ENCODE measurements around the gene VIPR2. TPM values are rescaled to one million over a fixed set of nuclear protein-coding genes. Genes with fewer than 3 reads are reported as not detected.
A peak's percentile ranks its signal among the peaks of the same experiment; 100 is the strongest.

Gene VIPR2
- total RNA-seq, 2 donors from 2014 or later, result 10.9 to 18.2 TPM

GRCh38 chr7:159031135-159031701, 113.4 kb downstream of the VIPR2 start:
- peak in 3 of 4 donors; percentile 28 to 40 (median 29) for DNase-seq
- 56 to 64% methylated on average over 31 of the region's 31 CpGs for WGBS, 2 donors
- peaks cover 0 to 4% of the 10 kb centered on the region in 2 donors for H3K36me3 ChIP-seq (replicated peaks in 1 of 2; ENCODE audit: insufficient read depth in 1 of 2, low read depth in 2 of 2)
- H3K4me3 ChIP-seq, result peak overlapping the region in 1 of 2 donors; percentile 21
- intact Hi-C loops (cut with DNase I), result no loop called here
- no peaks in the 10 kb centered on the region for H3K27me3 ChIP-seq
- peak; percentile 19 for ATAC-seq
- H3K9me3 ChIP-seq, result no peaks in the 10 kb centered on the region
- peaks cover 9% of the 10 kb centered on the region for H3K4me1 ChIP-seq
- TF ChIP-seq POLR2A (IDR thresholded peaks at IDR 0.05), result no peak
- TF ChIP-seq CTCF (IDR thresholded peaks at IDR 0.05), result no peak
- peak overlapping the region; percentile 12 to 72 (median 56) for H3K27ac ChIP-seq

GRCh38 chr7:159030490-159031134, 114.1 kb downstream of the VIPR2 start:
- Histone ChIP-seq H3K4me3 (peak overlapping the region in 1 of 2 donors; percentile 21), H3K27me3 (no peaks in the 10 kb centered on the region), H3K9me3 (no peaks in the 10 kb centered on the region), H3K27ac (peak overlapping the region; percentile 12 to 72 (median 56)), H3K4me1 (peaks cover 9% of the 10 kb centered on the region), H3K36me3 (replicated peaks in 1 of 2; ENCODE audit: insufficient read depth in 1 of 2, low read depth in 2 of 2) (peaks cover 0 to 4% of the 10 kb centered on the region in 2 donors)
- intact Hi-C loops (cut with DNase I), result no loop called here
- DNase-seq (peak; percentile 59 to 69 (median 66)), ATAC-seq (peak; percentile 68)
- 18 to 22% methylated on average over 22 to 59 of the region's 59 CpGs for WGBS, 2 donors
- TF ChIP-seq CTCF (IDR thresholded peaks at IDR 0.05) (peak in 6 of 7 experiments; percentile 17 to 51 (median 30)), POLR2A (IDR thresholded peaks at IDR 0.05) (peak; percentile 19 to 53 (median 39))

GRCh38 chr7:159028508-159029401, 115.9 kb downstream of the VIPR2 start:
- no peak for TF ChIP-seq POLR2A (IDR thresholded peaks at IDR 0.05)
- TF ChIP-seq CTCF (IDR thresholded peaks at IDR 0.05), result no peak
- ATAC-seq, result no peak
- no peaks in the 10 kb centered on the region for H3K36me3 ChIP-seq (replicated peaks in 1 of 2; ENCODE audit: insufficient read depth in 1 of 2, low read depth in 2 of 2)
- no peaks in the 10 kb centered on the region for H3K27me3 ChIP-seq
- intact Hi-C loops (cut with DNase I), result no loop called here
- no peaks in the 10 kb centered on the region for H3K9me3 ChIP-seq
- no peak overlapping the region for H3K4me3 ChIP-seq
- no peak overlapping the region for H3K27ac ChIP-seq
- no peak for DNase-seq
- peaks cover 9% of the 10 kb centered on the region for H3K4me1 ChIP-seq
- WGBS, 2 donors, result 87 to 90% methylated on average over 22 to 26 of the region's 26 CpGs

GRCh38 chr7:159027789-159028507, 116.7 kb downstream of the VIPR2 start:
- H3K27ac ChIP-seq, result no peak overlapping the region
- intact Hi-C loops (cut with DNase I), result no loop called here
- DNase-seq (peak in 3 of 4 donors; percentile 47 to 60 (median 59)), ATAC-seq (peak; percentile 47)
- no peak overlapping the region for H3K4me3 ChIP-seq
- H3K36me3 ChIP-seq (replicated peaks in 1 of 2; ENCODE audit: insufficient read depth in 1 of 2, low read depth in 2 of 2), result no peaks in the 10 kb centered on the region
- no peak for TF ChIP-seq POLR2A (IDR thresholded peaks at IDR 0.05)
- TF ChIP-seq CTCF (IDR thresholded peaks at IDR 0.05), result peak in 1 of 7 experiments; percentile 7
- H3K9me3 ChIP-seq, result no peaks in the 10 kb centered on the region
- 52 to 55% methylated on average over 11 to 21 of the region's 22 CpGs for WGBS, 2 donors
- H3K27me3 ChIP-seq, result no peaks in the 10 kb centered on the region
- H3K4me1 ChIP-seq, result peaks cover 9% of the 10 kb centered on the region
